GM12878 (cell line): ENCODE data around the gene C9. TPM values are rescaled to one million over a fixed set of nuclear protein-coding genes. Genes with fewer than 3 reads are reported as not detected.

Experiments
- ATAC-seq: fragments of 200-7000 bp; cut with Tn5 transposase; 3 replicates; pipeline ENCODE4 v1.9.1; 2020; ENCODE audit warnings: mild to moderate bottlenecking, moderate library complexity
- BruUV-seq: library from RNA; stranded (reverse); fragments of 400-500 nt; replicated peaks from 2 replicates; lab custom pipeline; 2021; lab: Mats Ljungman, UMichigan
- CTCF ChIA-PET: fragments of 300-600 bp; sonication (Branson Sonifier 250); formaldehyde crosslinking; extraction: SDS; loops from one replicate; lab custom pipeline; 2021; ENCODE audit warnings: inconsistent platforms; lab: Yijun Ruan, JAX
- POLR2A ChIA-PET: fragments of 350-600 bp; formaldehyde crosslinking; extraction: SDS; loops from one replicate; lab custom pipeline; 2021; ENCODE audit warnings: inconsistent platforms; lab: Charles Lee
- RAD21 ChIA-PET: fragments of 300-600 bp; sonication (Branson Sonifier 250); formaldehyde crosslinking; loops from one replicate; lab custom pipeline; 2023; ENCODE audit warnings: antibody characterized with exemption; ENCODE audit not compliant: unreplicated experiment; lab: Charles Lee
- SMC1A ChIA-PET: fragments of 300-600 bp; sonication (Branson Sonifier 250); formaldehyde crosslinking; loops from one replicate; lab custom pipeline; 2023; ENCODE audit not compliant: unreplicated experiment, uncharacterized antibody; lab: Charles Lee
- DNase-seq: peaks from one replicate; pipeline ENCODE4 v3.0.0-alpha.2; 2011; ENCODE audit warnings: low read depth, low spot score
- FAIRE-seq: peaks from 3 replicates; lab custom pipeline; 2011; peaks lifted over from hg19 to GRCh38; lab: Jason Lieb, UNC
- H2AFZ ChIP-seq: 2 replicates; pipeline ENCODE4 v1.6.0; 2011; ENCODE audit warnings: low read depth, low read length, control low read depth; ENCODE audit not compliant: control insufficient read depth
- H3K27ac ChIP-seq: 2 replicates; pipeline ENCODE4 v1.5.1; 2011; ENCODE audit warnings: control low read depth; ENCODE audit not compliant: control insufficient read depth, insufficient read depth
- H3K27me3 ChIP-seq, 2 experiments: replicated peaks in 1 of 2; 2 replicates each; pipeline versions ENCODE4 v1.6.0 to v1.6.1; 2011; ENCODE audit warnings: low read length in 1 of 2; ENCODE audit not compliant: control insufficient read depth in 2 of 2, insufficient read depth in 2 of 2
- H3K36me3 ChIP-seq, 2 experiments: 2 replicates each; pipeline ENCODE4 v1.5.1; 2011; ENCODE audit warnings: low read length in 1 of 2; ENCODE audit not compliant: control insufficient read depth in 2 of 2, insufficient read depth in 2 of 2
- H3K4me1 ChIP-seq: 2 replicates; pipeline ENCODE4 v1.6.1; 2011; ENCODE audit warnings: mild to moderate bottlenecking, low read length, moderate library complexity, mixed read lengths; ENCODE audit not compliant: control insufficient read depth, insufficient read depth
- H3K4me2 ChIP-seq: 2 replicates; pipeline ENCODE4 v1.6.0; 2011; ENCODE audit warnings: control low read depth; ENCODE audit not compliant: control insufficient read depth, insufficient read depth
- H3K4me3 ChIP-seq: fragments of 200-600 bp; sonication (generic); 2 replicates; pipeline ENCODE4 v1.5.1; 2016
- H3K79me2 ChIP-seq: 2 replicates; pipeline ENCODE4 v1.6.0; 2011; ENCODE audit warnings: low read length; ENCODE audit not compliant: control insufficient read depth, insufficient read depth
- H3K9ac ChIP-seq: 2 replicates; pipeline ENCODE4 v1.8.0; 2011; ENCODE audit warnings: low read length, control low read depth, mixed read lengths; ENCODE audit not compliant: control insufficient read depth, insufficient read depth
- H3K9me3 ChIP-seq: replicated peaks from 3 replicates; pipeline ENCODE4 v1.5.1; 2011; ENCODE audit warnings: mild to moderate bottlenecking, low read length; ENCODE audit not compliant: control insufficient read depth, insufficient read depth
- H4K20me1 ChIP-seq: 2 replicates; pipeline ENCODE4 v1.6.0; 2011; ENCODE audit not compliant: control insufficient read depth, insufficient read depth
- ASH2L ChIP-seq: fragments of 300-600, 200-600 bp; sonication (generic); IDR thresholded peaks from 2 replicates; pipeline ENCODE4 v1.6.1; 2017; ENCODE audit warnings: low read depth, mild to moderate bottlenecking, borderline replicate concordance
- ATF2 ChIP-seq: IDR thresholded peaks from 2 replicates; pipeline ENCODE4 v1.6.1; 2012; ENCODE audit warnings: low read length, inconsistent platforms
- BHLHE40 ChIP-seq, 2 experiments: fragments of 450-650 bp in 1 of 2; IDR thresholded peaks; 2 replicates each; pipeline ENCODE4 v1.6.1; 2011 to 2017; ENCODE audit warnings: low read depth in 2 of 2, borderline replicate concordance in 1 of 2, improper control_type of control experiment in 1 of 2, low read length in 1 of 2, mild to moderate bottlenecking in 1 of 2
- BRCA1 ChIP-seq: IDR thresholded peaks from 2 replicates; pipeline ENCODE4 v1.6.1; 2011; ENCODE audit warnings: low read depth, low read length, improper control_type of control experiment
- CHD1 ChIP-seq: IDR thresholded peaks from 2 replicates; pipeline ENCODE4 v1.6.1; 2012; ENCODE audit warnings: low read depth, low read length, improper control_type of control experiment
- HCFC1 ChIP-seq: fragments of 150-350 bp; IDR thresholded peaks from 2 replicates; pipeline ENCODE4 v1.6.1; 2014; ENCODE audit warnings: low read length
- IRF4 ChIP-seq: IDR thresholded peaks from 2 replicates; pipeline ENCODE4 v1.6.1; 2011; ENCODE audit warnings: low read depth, low read length
- KLF5 ChIP-seq: fragments of 450-650 bp; IDR thresholded peaks from 2 replicates; pipeline ENCODE4 v1.6.1; 2014; ENCODE audit warnings: mild to moderate bottlenecking; ENCODE audit not compliant: partially characterized antibody
- LARP7 ChIP-seq: fragments of 450-650 bp; IDR thresholded peaks from 2 replicates; pipeline ENCODE4 v1.6.1; 2017; ENCODE audit warnings: mild to moderate bottlenecking
- MEF2B ChIP-seq: fragments of 450-650 bp; IDR thresholded peaks from 2 replicates; pipeline ENCODE4 v1.6.1; 2018; ENCODE audit warnings: mild to moderate bottlenecking, moderate library complexity; ENCODE audit not compliant: partially characterized antibody, poor library complexity, severe bottlenecking
- NR2C1 ChIP-seq: fragments of 450-650 bp; IDR thresholded peaks from 2 replicates; pipeline ENCODE4 v1.6.1; 2017; ENCODE audit warnings: antibody characterized with exemption, mild to moderate bottlenecking, moderate library complexity
- RCOR1 ChIP-seq: conservative IDR thresholded peaks from 2 replicates; pipeline ENCODE4 v1.6.1; 2012; ENCODE audit warnings: low read depth, low read length, improper control_type of control experiment
- SREBF2 ChIP-seq: IDR thresholded peaks from 2 replicates; pipeline ENCODE4 v1.6.1; 2012; ENCODE audit warnings: mild to moderate bottlenecking, low read length
- TCF7 ChIP-seq: IDR thresholded peaks from 2 replicates; pipeline ENCODE4 v1.6.1; 2014; ENCODE audit warnings: antibody characterized with exemption, borderline replicate concordance
- ZNF622 ChIP-seq: fragments of 450-650 bp; IDR thresholded peaks from 2 replicates; pipeline ENCODE4 v1.6.1; 2017; ENCODE audit warnings: mild to moderate bottlenecking, inconsistent platforms
- WGBS: methylation state at CpG from one replicate; pipeline ENCODE4 v1.1.6; 2016; ENCODE audit warnings: low lambda C conversion rate; ENCODE audit not compliant: insufficient replicate concordance, insufficient coverage; ENCODE audit errors: missing lambda C conversion rate; 5-methylcytosine and 5-hydroxymethylcytosine counted together
- in situ Hi-C: fragments of 300-500 bp; cut with MboI; formaldehyde crosslinking; loops from 9 replicates; pipeline ENCODE4 v1.14.3; 2018; ENCODE audit warnings: mixed read lengths
- intact Hi-C: fragments of 100-400 bp; cut with micrococcal nuclease; formaldehyde crosslinking; loops from one replicate; pipeline ENCODE4 v1.14.2; 2022; ENCODE audit not compliant: unreplicated experiment
- polyA plus RNA-seq, 11 experiments: library from polyadenylated mRNA; depleted of rRNA in 4 of 11; unstranded in 6 of 11; stranded (reverse) in 5 of 11; fragments of >200 nt; fragmentation: Nextera tagmentation in 4 of 11; fragmentation: Illumina TruSeq in 1 of 11; extraction: Ambion mirVana in 4 of 11; extraction: Trizol in 1 of 11; gene quantifications; 1 replicate in 1 of 11; 2 replicates in 10 of 11; pipeline versions ENCODE4 v1.2.1 to v1.2.3, GENCODE V29; 2011 to 2016; ENCODE audit warnings: inconsistent platforms in 2 of 11, missing spikeins in 2 of 11, low read depth in 1 of 11
- total RNA-seq, 4 experiments: library from RNA; depleted of rRNA in 3 of 4; stranded (reverse); fragments of >200 nt in 3 of 4; fragmentation: Illumina TruSeq in 1 of 4; extraction: Trizol in 1 of 4; gene quantifications; 2 replicates each; pipeline versions ENCODE4 v1.2.1 to v1.2.3, GENCODE V29; 2013 to 2021

C9 gene
- total and polyA plus RNA-seq, 10 of the 15 experiments (the other 5 are each of a cell fraction or from before 2014, with no cell fraction given): 0.54 TPM; not detected in 9

- in situ Hi-C loops: no loop called here
- SMC1A ChIA-PET: interaction anchor here (1.6 kb wide), 1 partner anchor 20 kb away, joined by 6 read pairs; no protein-coding TSS in a partner anchor
- RAD21 ChIA-PET: no interaction called here
- BruUV-seq: no TSS peak
- intact Hi-C loops: no loop called here
- H3K4me1 ChIP-seq: no peaks in the 10 kb centered on the region
- TF ChIP-seq BRCA1: no peak
- no peak for TF ChIP-seq IRF4
- no peak for TF ChIP-seq BHLHE40 (IDR thresholded peaks at IDR 0.05; ENCODE audit: borderline replicate concordance in 1 of 2, low read depth in 2 of 2, low read length in 1 of 2)
- no peak for TF ChIP-seq TCF7
- TF ChIP-seq LARP7: no peak
- no peak for TF ChIP-seq NR2C1
- TF ChIP-seq SREBF2: no peak
- no peak for TF ChIP-seq HCFC1
- TF ChIP-seq MEF2B: no peak
- POLR2A ChIA-PET: no interaction called here
- ATAC-seq (no peak), FAIRE-seq (no peak), DNase-seq (no peak)
- H3K79me2 ChIP-seq: no peaks in the 10 kb centered on the region
- no peak overlapping the region for H3K4me3 ChIP-seq
- CTCF ChIA-PET: interaction anchor here (1.3 kb wide), 1 partner anchor 20 kb away, joined by 4 read pairs; no protein-coding TSS in a partner anchor
- H3K9me3 ChIP-seq: no peaks in the 10 kb centered on the region
- H3K9ac ChIP-seq: no peak overlapping the region
- no peak overlapping the region for H3K27ac ChIP-seq
- no peaks in the 10 kb centered on the region; a peak in 1 of 4 replicates for H3K27me3 ChIP-seq
- H4K20me1 ChIP-seq: no peaks in the 10 kb centered on the region
- 12% methylated on average over 3 of the region's 3 CpGs for WGBS
- no peak overlapping the region for H3K4me2 ChIP-seq
- H2AFZ ChIP-seq: no peak overlapping the region
- H3K36me3 ChIP-seq: no peaks in the 10 kb centered on the region
These were observed 8.0 kb downstream of the C9 start for GRCh38 chr5:39356263-39356662.

- in situ Hi-C loops: no loop called here
- POLR2A ChIA-PET: no interaction called here
These were observed 9.0 kb downstream of the C9 start for GRCh38 chr5:39355324-39355723.

More at GRCh38 chr5:39355324-39355723, 9.0 kb downstream of the C9 start:
- Histone ChIP-seq H3K9me3 (no peaks in the 10 kb centered on the region; the same call in 2 of the 3 replicates), H3K27me3 (no peaks in the 10 kb centered on the region; a peak in 1 of 4 replicates), H3K79me2 (no peaks in the 10 kb centered on the region), H2AFZ (no peak overlapping the region), H3K27ac (no peak overlapping the region), H3K36me3 (no peaks in the 10 kb centered on the region), H3K4me3 (no peak overlapping the region), H4K20me1 (no peaks in the 10 kb centered on the region), H3K9ac (no peak overlapping the region), H3K4me2 (no peak overlapping the region)
- SMC1A ChIA-PET: interaction anchor here (1.6 kb wide), 1 partner anchor 21 kb away, joined by 6 read pairs; no protein-coding TSS in a partner anchor
- CTCF ChIA-PET: interaction anchor here (1.3 kb wide), 1 partner anchor 20 kb away, joined by 4 read pairs; no protein-coding TSS in a partner anchor
- WGBS: 0% methylated on average over 3 of the region's 3 CpGs
- no peak for FAIRE-seq
- no TSS peak for BruUV-seq
- TF ChIP-seq ASH2L (no peak), KLF5 (no peak), TCF7 (no peak), CHD1 (no peak), MEF2B (no peak), RCOR1 (no peak), ATF2 (no peak), ZNF622 (no peak)
- TF ChIP-seq, all 136 proteins: peak for 0
- H3K4me1 ChIP-seq: no peaks in the 10 kb centered on the region
- RAD21 ChIA-PET: no interaction called here
- DNase-seq (no peak), ATAC-seq (no peak)
- intact Hi-C loops: no loop called here
